Frontal cortex (tissue), 4 donors: ENCODE measurements around the gene CMTM4. TPM values are rescaled to one million over a fixed set of nuclear protein-coding genes. Genes with fewer than 3 reads are reported as not detected.
"Not testable (repeated sequence)": the region's sequence is repeated elsewhere in the genome, so short reads cannot be mapped to it uniquely, and the experiment has no call there.

ENCODE experiments used
- DNase-seq, 2 donors: peaks; one replicate each; pipeline ENCODE4 v3.0.0; 2012; ENCODE audit warnings: low spot score in 2 of 2
- FAIRE-seq: peaks from 2 replicates; lab custom pipeline; 2012; peaks lifted over from hg19 to GRCh38; lab: Jason Lieb, UNC
- total RNA-seq: library from RNA; depleted of rRNA; stranded (reverse); fragments of >200 nt; gene quantifications from one replicate; pipeline ENCODE4 v1.2.3, GENCODE V29; 2014
- donor health status: control.
- donor health status: control.
- donor health status: control.

CMTM4 gene
- total RNA-seq, 1 donor from 2014 or later, result 51.0 TPM

GRCh38 chr16:66677836-66678235 lies 18.7 kb downstream of the CMTM4 start:
- DNase-seq (no peak), FAIRE-seq (no peak)

GRCh38 chr16:66677179-66677578 lies 19.4 kb downstream of the CMTM4 start:
- peak in 1 of 2 donors; percentile 35 for DNase-seq
- no peak for FAIRE-seq

GRCh38 chr16:66676599-66676998 lies 19.9 kb downstream of the CMTM4 start:
- DNase-seq (no peak), FAIRE-seq (no peak)

GRCh38 chr16:66673691-66674090 lies 22.9 kb downstream of the CMTM4 start:
- DNase-seq (no peak), FAIRE-seq (no peak)

- DNase-seq, result no peak
- FAIRE-seq, result no peak
Observed at GRCh38 chr16:66670691-66671388, 25.7 kb downstream of the CMTM4 start.

- no peak for DNase-seq
- FAIRE-seq, result no peak
Observed at GRCh38 chr16:66668777-66669444, 27.6 kb downstream of the CMTM4 start.

GRCh38 chr16:66667944-66668343 lies 28.6 kb downstream of the CMTM4 start:
- FAIRE-seq, result no peak
- DNase-seq, result no peak

GRCh38 chr16:66662445-66663194 lies 33.9 kb downstream of the CMTM4 start:
- FAIRE-seq (no peak), DNase-seq (peak; percentile 15 to 37)

- not testable (repeated sequence) for FAIRE-seq, DNase-seq
Observed at GRCh38 chr16:66661671-66662346, 34.7 kb downstream of the CMTM4 start.

- no peak for FAIRE-seq
- DNase-seq, result no peak
Observed at GRCh38 chr16:66661210-66661560, 35.4 kb downstream of the CMTM4 start.

- DNase-seq (peak; percentile 21 to 48), FAIRE-seq (no peak)
Observed at GRCh38 chr16:66660422-66661209, 35.9 kb downstream of the CMTM4 start.

- DNase-seq (no peak), FAIRE-seq (no peak)
Observed at GRCh38 chr16:66658860-66659190, 37.7 kb downstream of the CMTM4 start.

- DNase-seq (no peak), FAIRE-seq (no peak)
Observed at GRCh38 chr16:66658143-66658859, 38.2 kb downstream of the CMTM4 start.

- FAIRE-seq, result no peak
- no peak for DNase-seq
Observed at GRCh38 chr16:66656547-66656946, 40.0 kb downstream of the CMTM4 start.

GRCh38 chr16:66653581-66654350 lies 42.8 kb downstream of the CMTM4 start:
- FAIRE-seq (no peak), DNase-seq (no peak)

- DNase-seq, result no peak
- FAIRE-seq, result no peak
Observed at GRCh38 chr16:66652661-66653360, 43.7 kb downstream of the CMTM4 start.

- DNase-seq, result no peak
- FAIRE-seq, result no peak
Observed at GRCh38 chr16:66651965-66652364, 44.6 kb downstream of the CMTM4 start.

GRCh38 chr16:66651474-66651765 lies 45.1 kb downstream of the CMTM4 start:
- no peak for FAIRE-seq
- DNase-seq, result no peak
